ENCODE data around the gene CGNL1. TPM values are rescaled to one million over a fixed set of nuclear protein-coding genes. Genes with fewer than 3 reads are reported as not detected.

CGNL1 gene
- total RNA-seq, 4 donors from 2014 or later, result 40.7 to 74.4 (median 56.0) TPM

DNA sequence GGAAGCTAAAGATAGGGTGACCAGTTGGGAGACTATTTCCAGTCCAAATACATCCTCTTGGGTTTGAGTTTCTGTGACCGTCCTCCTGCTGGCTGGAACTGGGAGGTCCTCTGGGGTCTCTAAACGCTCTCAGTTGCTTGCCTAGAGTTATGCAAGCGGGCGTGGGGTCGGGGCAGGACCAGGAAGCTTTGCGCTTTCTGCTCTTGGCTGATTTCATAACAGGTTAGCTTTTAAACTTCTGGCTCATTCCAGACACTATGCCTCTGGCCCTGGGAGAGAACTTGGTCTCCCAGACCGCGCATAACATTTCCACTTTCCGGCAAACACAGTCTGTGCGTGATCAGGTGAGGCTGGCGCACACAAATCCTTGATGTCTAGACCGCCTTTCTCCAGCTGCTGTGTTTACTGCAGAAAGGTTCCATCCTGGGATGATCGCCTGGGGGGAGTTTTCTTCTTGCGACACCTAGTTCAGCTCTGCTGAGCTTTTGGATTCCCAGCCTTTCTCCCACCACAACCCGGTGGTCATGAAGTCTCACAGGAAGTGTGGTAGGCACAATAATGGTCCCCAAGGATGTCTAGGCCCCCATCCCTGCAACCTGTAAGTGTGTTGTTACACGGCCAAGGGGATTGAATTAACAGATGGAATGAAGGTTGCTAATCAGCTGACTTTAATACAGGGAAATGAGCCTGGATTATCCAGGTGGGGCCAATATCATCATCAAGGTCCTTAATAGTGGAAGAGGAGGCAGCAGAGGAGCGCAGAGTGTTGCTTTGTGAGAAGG lies 23.6 kb upstream of the CGNL1 start:
- H3K9me3 ChIP-seq, result no peaks in the 10 kb centered on the region
- peak overlapping the region; percentile 93 to 97 (median 96) for H3K27ac ChIP-seq
- DNase-seq, result peak in 1 of 2 donors; percentile 32
- H3K4me1 ChIP-seq, result peaks cover 41 to 49% of the 10 kb centered on the region in 2 donors
- no peaks in the 10 kb centered on the region for H3K27me3 ChIP-seq
- no peak for TF ChIP-seq POLR2A (IDR thresholded peaks at IDR 0.05)
- TF ChIP-seq, protein P1, sequence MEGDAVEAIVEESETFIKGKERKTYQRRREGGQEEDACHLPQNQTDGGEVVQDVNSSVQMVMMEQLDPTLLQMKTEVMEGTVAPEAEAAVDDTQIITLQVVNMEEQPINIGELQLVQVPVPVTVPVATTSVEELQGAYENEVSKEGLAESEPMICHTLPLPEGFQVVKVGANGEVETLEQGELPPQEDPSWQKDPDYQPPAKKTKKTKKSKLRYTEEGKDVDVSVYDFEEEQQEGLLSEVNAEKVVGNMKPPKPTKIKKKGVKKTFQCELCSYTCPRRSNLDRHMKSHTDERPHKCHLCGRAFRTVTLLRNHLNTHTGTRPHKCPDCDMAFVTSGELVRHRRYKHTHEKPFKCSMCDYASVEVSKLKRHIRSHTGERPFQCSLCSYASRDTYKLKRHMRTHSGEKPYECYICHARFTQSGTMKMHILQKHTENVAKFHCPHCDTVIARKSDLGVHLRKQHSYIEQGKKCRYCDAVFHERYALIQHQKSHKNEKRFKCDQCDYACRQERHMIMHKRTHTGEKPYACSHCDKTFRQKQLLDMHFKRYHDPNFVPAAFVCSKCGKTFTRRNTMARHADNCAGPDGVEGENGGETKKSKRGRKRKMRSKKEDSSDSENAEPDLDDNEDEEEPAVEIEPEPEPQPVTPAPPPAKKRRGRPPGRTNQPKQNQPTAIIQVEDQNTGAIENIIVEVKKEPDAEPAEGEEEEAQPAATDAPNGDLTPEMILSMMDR (IDR thresholded peaks at IDR 0.05), result no peak
- 93 to 95% methylated on average over 17 of the region's 17 CpGs for WGBS, 2 donors
- H3K4me3 ChIP-seq (replicated peaks in 1 of 3), result no peak overlapping the region
- no peaks in the 10 kb centered on the region for H3K36me3 ChIP-seq
- intact Hi-C loops (cut with DNase I), result no loop called here

- intact Hi-C loops (cut with DNase I), result no loop called here
These were observed 22.9 kb upstream of the CGNL1 start for GRCh38 chr15:57353317-57353804.

DNA sequence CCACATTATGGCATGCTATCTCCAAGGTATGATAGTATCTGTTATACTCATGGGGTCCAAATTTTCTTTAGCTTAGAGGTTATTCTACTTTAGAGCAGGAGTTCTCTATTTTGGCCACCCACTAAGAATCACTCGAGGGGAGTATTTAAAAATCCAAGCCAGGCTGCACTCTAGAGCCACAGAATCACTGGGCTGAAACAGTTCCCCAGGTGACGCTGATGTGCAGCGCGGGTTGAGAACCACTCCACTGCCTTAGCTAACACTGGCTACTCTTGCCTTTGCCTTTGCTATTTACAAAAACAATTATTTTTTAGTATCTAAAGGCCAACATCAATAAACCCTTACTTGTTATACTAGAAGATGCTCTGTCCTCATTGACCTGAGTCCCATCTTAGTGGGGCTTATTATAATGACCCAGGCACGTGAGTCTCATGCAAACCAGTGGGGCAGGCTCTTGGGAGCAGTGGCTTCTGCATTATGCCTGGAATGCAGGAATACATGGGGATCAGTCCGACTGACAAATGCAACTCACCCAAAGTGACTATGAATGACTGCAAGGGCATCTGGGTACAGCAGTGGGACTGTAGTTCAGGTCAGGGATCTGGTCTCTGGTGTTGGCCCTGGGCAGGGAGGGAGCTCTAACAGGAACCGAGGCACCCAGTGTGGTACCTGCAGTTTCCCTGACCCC lies 21.7 kb upstream of the CGNL1 start:
- H3K4me1 ChIP-seq, result peaks cover 41 to 49% of the 10 kb centered on the region in 2 donors
- WGBS, 2 donors, result 31 to 37% methylated on average over 7 of the region's 7 CpGs
- H3K27me3 ChIP-seq, result no peaks in the 10 kb centered on the region
- H3K4me3 ChIP-seq (replicated peaks in 1 of 3), result no peak overlapping the region
- TF ChIP-seq, protein P1 (IDR thresholded peaks at IDR 0.05), result peak in 1 of 6 experiments; percentile 8
- peak in 1 of 2 donors; percentile 31 for TF ChIP-seq POLR2A (IDR thresholded peaks at IDR 0.05)
- DNase-seq, result peak; percentile 87 to 89
- no peaks in the 10 kb centered on the region for H3K36me3 ChIP-seq
- intact Hi-C loops (cut with DNase I), result no loop called here
- no peaks in the 10 kb centered on the region for H3K9me3 ChIP-seq
- H3K27ac ChIP-seq, result peak overlapping the region; percentile 93 to 97 (median 96)

More at GRCh38 chr15:57353317-57353804, 22.9 kb upstream of the CGNL1 start:
- TF ChIP-seq POLR2A (IDR thresholded peaks at IDR 0.05), result peak in 1 of 2 donors; percentile 26
- TF ChIP-seq, protein P1 (IDR thresholded peaks at IDR 0.05), result no peak
- WGBS, 2 donors, result 27 to 28% methylated on average over 10 of the region's 10 CpGs
- Histone ChIP-seq H3K4me3 (replicated peaks in 1 of 3) (no peak overlapping the region), H3K4me1 (peaks cover 41 to 49% of the 10 kb centered on the region in 2 donors), H3K27me3 (no peaks in the 10 kb centered on the region), H3K9me3 (no peaks in the 10 kb centered on the region), H3K27ac (peak overlapping the region; percentile 93 to 97 (median 96)), H3K36me3 (no peaks in the 10 kb centered on the region)
- DNase-seq, result peak; percentile 86 to 92

DNA sequence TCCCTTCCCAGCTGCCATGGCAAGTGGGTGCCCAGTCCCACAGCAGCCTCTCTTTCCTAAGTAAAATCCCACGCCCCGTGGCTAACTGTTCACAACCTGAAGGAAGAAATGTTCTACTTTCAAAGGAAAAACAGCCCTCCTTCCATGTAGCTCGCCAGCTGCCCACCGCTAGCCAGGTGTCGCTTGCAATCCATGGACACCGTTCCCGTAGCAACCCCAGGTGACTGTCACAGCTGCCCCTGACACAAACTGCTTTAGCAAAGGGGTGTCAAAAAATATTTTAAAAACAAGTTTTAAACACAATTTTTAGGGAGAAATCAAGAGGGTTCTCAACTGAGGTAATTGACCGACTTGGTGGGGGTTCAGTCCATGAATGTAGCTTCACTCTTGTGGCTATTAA lies 21.0 kb upstream of the CGNL1 start:
- H3K4me1 ChIP-seq, result peaks cover 41 to 49% of the 10 kb centered on the region in 2 donors
- no peaks in the 10 kb centered on the region for H3K9me3 ChIP-seq
- WGBS, 2 donors, result 87 to 91% methylated on average over 8 of the region's 8 CpGs
- no peak for TF ChIP-seq POLR2A (IDR thresholded peaks at IDR 0.05)
- TF ChIP-seq, protein P1 (IDR thresholded peaks at IDR 0.05), result no peak
- intact Hi-C loops (cut with DNase I), result no loop called here
- H3K27me3 ChIP-seq, result no peaks in the 10 kb centered on the region
- peak in 1 of 2 donors; percentile 18 for DNase-seq
- H3K4me3 ChIP-seq (replicated peaks in 1 of 3), result no peak overlapping the region
- H3K27ac ChIP-seq, result peak overlapping the region; percentile 93 to 97 (median 96)
- H3K36me3 ChIP-seq, result no peaks in the 10 kb centered on the region
